Body of pancreas (tissue), 4 donors: ENCODE results near the gene PPP1R37. TPM values are rescaled to one million over a fixed set of nuclear protein-coding genes. Genes with fewer than 3 reads are reported as not detected.

Source experiments
- ATAC-seq: fragments of 150-250 bp; one replicate; pipeline ENCODE4 v1.9.1; 2016
- DNase-seq, 4 donors: peaks; one replicate each; pipeline ENCODE4 v3.0.0-alpha.2; 2019
- H3K27ac ChIP-seq, 4 donors: fragments of 200-600 bp; sonication (generic); 1 replicate in 3 of 4; 2 replicates in 1 of 4; pipeline versions ENCODE4 v1.5.1 to v1.6.1; 2016 to 2019; ENCODE audit warnings: mild to moderate bottlenecking in 1 of 4, mixed read lengths in 1 of 4, moderate library complexity in 1 of 4
- H3K27me3 ChIP-seq, 2 donors: fragments of 200-600 bp; sonication (generic); one replicate each; pipeline ENCODE4 v1.6.0; 2016; ENCODE audit warnings: mild to moderate bottlenecking in 1 of 2
- H3K36me3 ChIP-seq, 2 donors: fragments of 200-600 bp; sonication (generic); replicated peaks in 1 of 2; 2 replicates each; pipeline ENCODE4 v1.5.1; 2016; ENCODE audit warnings: low read depth in 2 of 2; ENCODE audit not compliant: insufficient read depth in 1 of 2
- H3K4me1 ChIP-seq: fragments of 200-600 bp; sonication (generic); one replicate; pipeline ENCODE4 v1.6.0; 2016
- H3K4me3 ChIP-seq, 2 donors: fragments of 200-600 bp; sonication (generic); 1 replicate in 1 of 2; 2 replicates in 1 of 2; pipeline ENCODE4 v1.5.1; 2016 to 2019
- H3K9me3 ChIP-seq, 3 donors: fragments of 200-600 bp; sonication (generic); 1 replicate in 2 of 3; 2 replicates in 1 of 3; pipeline ENCODE4 v1.5.1; 2016
- POLR2A ChIP-seq, 3 donors: fragments of 450-650 bp; IDR thresholded peaks; one replicate each; pipeline ENCODE4 v1.6.1; 2016; ENCODE audit warnings: antibody characterized with exemption in 3 of 3, mild to moderate bottlenecking in 2 of 3
- WGBS, 2 donors: methylation state at CpG; one replicate each; pipeline ENCODE4 v1.1.5; 2017; 5-methylcytosine and 5-hydroxymethylcytosine counted together
- intact Hi-C: fragments of 100-400 bp; cut with DNase I; formaldehyde crosslinking; loops from one replicate; pipeline ENCODE4 v1.15.1; 2023
- total RNA-seq, 2 donors: library from RNA; depleted of rRNA; stranded (reverse); fragments of >200 nt; gene quantifications; one replicate each; pipeline ENCODE4 v1.1.0, GENCODE V29; 2016
- TF ChIP-seq, protein P1 (sequence below), 7 experiments: fragments of 450-650 bp in 4 of 7; fragments of 200-600 bp in 3 of 7; sonication (generic) in 3 of 7; IDR thresholded peaks; one replicate each; pipeline ENCODE4 v1.5.1; 2016 to 2019; ENCODE audit warnings: antibody characterized with exemption in 7 of 7

The PPP1R37 gene
- total RNA-seq, 2 donors from 2014 or later, result 16.6 to 49.8 TPM

DNA sequence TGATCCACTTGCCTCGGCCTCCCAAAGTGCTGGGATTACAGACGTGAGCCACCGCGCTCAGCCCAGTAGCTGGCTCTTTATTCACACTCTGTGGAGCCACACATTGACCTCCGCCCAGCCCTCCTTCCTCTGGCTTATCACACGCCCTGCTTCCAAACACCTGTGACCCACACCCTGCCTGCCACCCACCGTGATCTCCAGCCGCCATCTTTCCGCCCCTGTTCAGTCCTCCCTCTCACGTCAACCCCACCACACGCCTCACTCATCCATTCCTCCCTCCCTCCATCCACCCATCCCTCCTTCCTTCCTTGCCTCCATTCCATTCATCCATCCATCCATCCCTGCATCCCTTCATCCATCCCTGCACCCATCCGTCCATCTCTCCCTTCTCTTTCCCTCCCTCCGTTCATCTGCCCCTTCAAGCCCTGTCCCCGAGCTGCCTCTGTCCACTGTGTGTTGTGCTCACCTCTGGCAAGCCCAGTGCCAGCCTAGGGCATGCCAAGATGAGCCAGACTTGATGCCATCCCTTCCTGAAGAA is 34.3 kb upstream of the PPP1R37 start:
- intact Hi-C loops, result no loop called here
- TF ChIP-seq POLR2A (IDR thresholded peaks at IDR 0.05), result no peak
- TF ChIP-seq, protein P1, sequence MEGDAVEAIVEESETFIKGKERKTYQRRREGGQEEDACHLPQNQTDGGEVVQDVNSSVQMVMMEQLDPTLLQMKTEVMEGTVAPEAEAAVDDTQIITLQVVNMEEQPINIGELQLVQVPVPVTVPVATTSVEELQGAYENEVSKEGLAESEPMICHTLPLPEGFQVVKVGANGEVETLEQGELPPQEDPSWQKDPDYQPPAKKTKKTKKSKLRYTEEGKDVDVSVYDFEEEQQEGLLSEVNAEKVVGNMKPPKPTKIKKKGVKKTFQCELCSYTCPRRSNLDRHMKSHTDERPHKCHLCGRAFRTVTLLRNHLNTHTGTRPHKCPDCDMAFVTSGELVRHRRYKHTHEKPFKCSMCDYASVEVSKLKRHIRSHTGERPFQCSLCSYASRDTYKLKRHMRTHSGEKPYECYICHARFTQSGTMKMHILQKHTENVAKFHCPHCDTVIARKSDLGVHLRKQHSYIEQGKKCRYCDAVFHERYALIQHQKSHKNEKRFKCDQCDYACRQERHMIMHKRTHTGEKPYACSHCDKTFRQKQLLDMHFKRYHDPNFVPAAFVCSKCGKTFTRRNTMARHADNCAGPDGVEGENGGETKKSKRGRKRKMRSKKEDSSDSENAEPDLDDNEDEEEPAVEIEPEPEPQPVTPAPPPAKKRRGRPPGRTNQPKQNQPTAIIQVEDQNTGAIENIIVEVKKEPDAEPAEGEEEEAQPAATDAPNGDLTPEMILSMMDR (IDR thresholded peaks at IDR 0.05), result no peak
- Histone ChIP-seq H3K36me3 (peaks cover 44 to 52% of the 10 kb centered on the region in 2 donors), H3K4me1 (no peaks in the 10 kb centered on the region), H3K27ac (no peak overlapping the region), H3K27me3 (no peaks in the 10 kb centered on the region), H3K4me3 (no peak overlapping the region), H3K9me3 (no peaks in the 10 kb centered on the region)
- ATAC-seq (no peak), DNase-seq (no peak)
- WGBS, 2 donors, result 79 to 83% methylated on average over 14 of the region's 14 CpGs

DNA sequence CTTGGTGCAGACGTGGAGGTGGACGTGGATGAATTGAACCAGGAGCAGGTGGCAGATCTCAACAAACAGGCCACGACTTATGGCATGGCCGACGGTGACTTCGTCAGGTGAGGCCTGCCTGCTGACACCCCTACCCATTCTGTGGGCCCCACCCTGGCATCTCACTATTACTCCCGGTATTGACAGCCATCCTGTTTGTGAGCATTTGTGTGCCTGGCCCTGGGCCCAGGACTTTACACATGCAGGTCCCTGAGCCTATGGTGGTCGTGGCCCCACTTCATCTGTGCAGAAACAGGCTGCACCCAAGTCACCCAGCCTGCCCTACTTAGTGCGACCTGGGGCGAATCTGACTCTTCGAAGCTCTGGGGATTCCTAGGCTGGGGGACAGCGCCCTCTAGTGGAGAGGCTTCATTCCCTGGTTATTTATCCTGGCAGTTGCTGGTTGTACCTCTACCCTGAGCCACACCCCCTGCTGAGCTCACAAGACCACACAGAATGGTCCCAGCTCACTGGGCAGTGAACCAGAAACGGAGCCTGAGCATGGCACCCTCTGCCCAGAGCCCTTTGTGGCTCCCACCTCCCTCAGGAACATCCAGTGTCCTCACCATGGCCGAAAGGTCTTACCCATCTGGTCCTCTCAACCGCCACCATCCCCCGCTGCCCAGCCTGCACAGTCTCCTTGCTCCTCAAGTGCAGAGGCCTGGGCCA is 33.6 kb upstream of the PPP1R37 start:
- no peaks in the 10 kb centered on the region for H3K4me1 ChIP-seq
- intact Hi-C loops, result no loop called here
- no peaks in the 10 kb centered on the region for H3K27me3 ChIP-seq
- DNase-seq (peak; percentile 71 to 85 (median 84)), ATAC-seq (peak; percentile 72)
- no peak for TF ChIP-seq POLR2A (IDR thresholded peaks at IDR 0.05)
- TF ChIP-seq, protein P1 (IDR thresholded peaks at IDR 0.05), result peak; percentile 69 to 91 (median 87)
- no peak overlapping the region for H3K27ac ChIP-seq
- WGBS, 2 donors, result 48 to 100% methylated on average over 2 to 16 of the region's 16 CpGs
- H3K9me3 ChIP-seq, result no peaks in the 10 kb centered on the region
- H3K4me3 ChIP-seq, result no peak overlapping the region
- H3K36me3 ChIP-seq, result peaks cover 51% of the 10 kb centered on the region in 2 donors

DNA sequence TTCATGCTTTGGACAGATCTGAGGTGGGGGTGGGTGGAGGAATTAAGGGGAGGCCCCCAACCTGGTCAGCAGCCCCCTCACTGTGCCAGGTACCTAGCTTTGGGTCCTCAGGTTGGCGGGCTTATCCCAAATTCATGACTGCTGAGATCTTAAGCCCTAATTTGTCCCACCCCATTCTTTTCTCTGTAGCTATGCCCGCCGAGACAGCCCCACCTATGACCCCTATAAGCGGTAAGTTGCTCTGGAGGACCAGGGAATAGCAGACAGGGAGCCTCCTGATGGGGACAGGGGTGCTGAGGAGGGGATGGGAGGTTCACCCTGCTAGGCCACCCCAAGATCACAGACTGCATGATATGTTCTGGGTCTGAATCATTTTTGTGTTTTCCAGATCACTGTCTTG is 31.0 kb upstream of the PPP1R37 start:
- no peak for ATAC-seq
- Histone ChIP-seq H3K36me3 (peaks cover 48 to 51% of the 10 kb centered on the region in 2 donors), H3K27ac (no peak overlapping the region), H3K4me3 (no peak overlapping the region), H3K27me3 (no peaks in the 10 kb centered on the region), H3K4me1 (no peaks in the 10 kb centered on the region), H3K9me3 (no peaks in the 10 kb centered on the region)
- DNase-seq, result no peak
- TF ChIP-seq, protein P1 (IDR thresholded peaks at IDR 0.05), result no peak
- intact Hi-C loops, result no loop called here
- WGBS, 2 donors, result 84% methylated on average over 4 of the region's 4 CpGs

DNA sequence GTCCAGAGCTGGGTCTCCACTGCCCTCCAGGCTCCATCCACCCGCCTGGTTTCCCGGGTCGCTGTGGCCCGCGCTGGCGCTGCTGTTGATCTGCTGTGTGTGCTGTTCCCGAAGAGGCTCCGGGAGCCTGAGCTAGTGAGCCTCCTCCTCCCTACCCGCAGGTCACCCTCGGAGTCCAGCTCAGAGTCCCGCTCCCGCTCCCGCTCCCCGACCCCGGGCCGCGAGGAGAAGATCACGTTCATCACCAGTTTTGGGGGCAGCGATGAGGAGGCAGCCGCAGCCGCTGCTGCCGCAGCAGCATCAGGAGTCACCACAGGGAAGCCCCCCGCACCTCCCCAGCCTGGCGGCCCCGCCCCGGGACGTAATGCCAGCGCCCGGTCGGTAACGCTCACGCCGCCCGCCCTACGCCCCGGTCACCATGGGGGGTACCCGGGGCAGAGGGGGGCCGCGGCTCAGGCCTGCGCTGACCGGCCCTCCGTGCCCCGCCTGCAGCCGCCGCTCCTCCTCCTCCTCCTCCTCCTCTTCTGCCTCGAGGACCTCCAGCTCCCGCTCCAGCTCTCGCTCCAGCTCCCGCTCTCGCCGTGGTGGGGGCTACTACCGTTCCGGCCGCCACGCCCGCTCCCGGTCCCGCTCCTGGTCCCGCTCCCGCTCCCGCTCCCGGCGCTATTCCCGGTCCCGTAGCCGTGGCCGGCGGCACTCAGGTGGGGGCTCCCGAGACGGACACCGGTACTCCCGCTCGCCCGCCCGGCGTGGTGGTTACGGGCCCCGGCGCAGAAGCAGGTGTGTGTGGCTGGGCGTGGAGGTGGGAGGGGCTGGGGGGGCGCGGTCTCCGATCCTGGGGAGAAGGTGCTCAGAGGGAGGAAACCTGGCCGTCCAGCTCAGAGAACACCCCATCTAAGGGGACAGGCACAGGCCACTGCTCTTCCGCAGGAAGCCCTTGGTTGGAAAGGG is 28.9 kb upstream of the PPP1R37 start:
- no peak for ATAC-seq
- Histone ChIP-seq H3K4me3 (no peak overlapping the region), H3K27ac (no peak overlapping the region), H3K9me3 (no peaks in the 10 kb centered on the region), H3K36me3 (peaks cover 32 to 40% of the 10 kb centered on the region in 2 donors), H3K4me1 (no peaks in the 10 kb centered on the region), H3K27me3 (no peaks in the 10 kb centered on the region)
- WGBS, 2 donors, result 91 to 95% methylated on average over 48 to 51 of the region's 85 CpGs
- no peak for DNase-seq
- TF ChIP-seq, protein P1 (IDR thresholded peaks at IDR 0.05), result no peak
- no peak for TF ChIP-seq POLR2A (IDR thresholded peaks at IDR 0.05)
- intact Hi-C loops, result no loop called here
